ENCODE results near the gene LTO1.

The LTO1 gene

GRCh38 chr11:69643646-69644045, 31.5 kb downstream of the LTO1 start:
- no peak for TF ChIP-seq GATA2 (IDR thresholded peaks at IDR 0.05; ENCODE audit: low read depth, low read length)
- TF ChIP-seq GATA3 (IDR thresholded peaks at IDR 0.05; ENCODE audit: low read depth, low read length): no peak

DNA sequence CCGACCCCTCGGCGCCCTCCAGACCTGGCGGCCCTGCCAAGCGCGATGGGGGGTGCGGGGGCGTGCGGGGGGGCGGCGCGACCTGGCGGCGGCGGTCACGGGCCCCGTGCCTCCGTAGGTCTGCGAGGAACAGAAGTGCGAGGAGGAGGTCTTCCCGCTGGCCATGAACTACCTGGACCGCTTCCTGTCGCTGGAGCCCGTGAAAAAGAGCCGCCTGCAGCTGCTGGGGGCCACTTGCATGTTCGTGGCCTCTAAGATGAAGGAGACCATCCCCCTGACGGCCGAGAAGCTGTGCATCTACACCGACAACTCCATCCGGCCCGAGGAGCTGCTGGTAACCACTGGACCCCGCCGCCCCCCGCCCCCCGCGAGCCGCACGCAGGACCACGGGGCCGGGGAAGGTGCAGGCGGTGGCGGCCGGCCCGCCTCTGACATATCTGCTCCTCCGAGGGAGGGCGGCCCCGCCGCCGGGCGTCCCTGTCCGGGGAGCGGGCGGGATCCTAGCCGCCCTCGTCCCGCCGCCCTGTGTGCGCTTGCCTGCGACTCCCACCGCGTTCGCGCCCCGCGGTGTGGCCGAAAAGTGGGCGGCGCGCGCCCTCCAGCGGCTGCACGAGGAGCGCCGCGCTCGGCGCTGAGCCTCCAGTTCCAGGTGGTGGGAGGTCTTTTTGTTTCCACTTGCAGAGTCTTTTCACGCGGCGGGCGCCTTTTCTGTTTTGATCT, 32.1 kb downstream of the LTO1 start:
- TF ChIP-seq GATA2 (IDR thresholded peaks at IDR 0.05; ENCODE audit: low read depth, low read length) (no peak), GATA3 (IDR thresholded peaks at IDR 0.05; ENCODE audit: low read depth, low read length) (no peak)

GRCh38 chr11:69642549-69642912, 32.6 kb downstream of the LTO1 start:
- TF ChIP-seq GATA2 (IDR thresholded peaks at IDR 0.05; ENCODE audit: low read depth, low read length) (no peak), GATA3 (IDR thresholded peaks at IDR 0.05; ENCODE audit: low read depth, low read length) (no peak)

- no peak for TF ChIP-seq GATA2 (IDR thresholded peaks at IDR 0.05; ENCODE audit: low read depth, low read length)
- no peak for TF ChIP-seq GATA3 (IDR thresholded peaks at IDR 0.05; ENCODE audit: low read depth, low read length)
Observed at GRCh38 chr11:69641681-69642548, 33.2 kb downstream of the LTO1 start.

- TF ChIP-seq GATA3 (IDR thresholded peaks at IDR 0.05; ENCODE audit: low read depth, low read length) (no peak), GATA2 (IDR thresholded peaks at IDR 0.05; ENCODE audit: low read depth, low read length) (no peak)
Observed at GRCh38 chr11:69640995-69641581, 34.1 kb downstream of the LTO1 start, which contains the start of gene CCND1. TSS of gene CCND1 (plus strand) at chr11:69641156. CDS start at chr11:69641314, 158 bp downstream.

- TF ChIP-seq GATA3 (IDR thresholded peaks at IDR 0.05; ENCODE audit: low read depth, low read length) (no peak), GATA2 (IDR thresholded peaks at IDR 0.05; ENCODE audit: low read depth, low read length) (no peak)
Observed at GRCh38 chr11:69640260-69640994, 34.7 kb downstream of the LTO1 start.

DNA sequence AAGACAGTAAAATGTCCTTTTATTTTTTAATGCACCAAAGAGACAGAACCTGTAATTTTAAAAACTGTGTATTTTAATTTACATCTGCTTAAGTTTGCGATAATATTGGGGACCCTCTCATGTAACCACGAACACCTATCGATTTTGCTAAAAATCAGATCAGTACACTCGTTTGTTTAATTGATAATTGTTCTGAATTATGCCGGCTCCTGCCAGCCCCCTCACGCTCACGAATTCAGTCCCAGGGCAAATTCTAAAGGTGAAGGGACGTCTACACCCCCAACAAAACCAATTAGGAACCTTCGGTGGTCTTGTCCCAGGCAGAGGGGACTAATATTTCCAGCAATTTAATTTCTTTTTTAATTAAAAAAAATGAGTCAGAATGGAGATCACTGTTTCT, 35.3 kb downstream of the LTO1 start:
- TF ChIP-seq GATA3 (IDR thresholded peaks at IDR 0.05; ENCODE audit: low read depth, low read length) (no peak), GATA2 (IDR thresholded peaks at IDR 0.05; ENCODE audit: low read depth, low read length) (no peak)

DNA sequence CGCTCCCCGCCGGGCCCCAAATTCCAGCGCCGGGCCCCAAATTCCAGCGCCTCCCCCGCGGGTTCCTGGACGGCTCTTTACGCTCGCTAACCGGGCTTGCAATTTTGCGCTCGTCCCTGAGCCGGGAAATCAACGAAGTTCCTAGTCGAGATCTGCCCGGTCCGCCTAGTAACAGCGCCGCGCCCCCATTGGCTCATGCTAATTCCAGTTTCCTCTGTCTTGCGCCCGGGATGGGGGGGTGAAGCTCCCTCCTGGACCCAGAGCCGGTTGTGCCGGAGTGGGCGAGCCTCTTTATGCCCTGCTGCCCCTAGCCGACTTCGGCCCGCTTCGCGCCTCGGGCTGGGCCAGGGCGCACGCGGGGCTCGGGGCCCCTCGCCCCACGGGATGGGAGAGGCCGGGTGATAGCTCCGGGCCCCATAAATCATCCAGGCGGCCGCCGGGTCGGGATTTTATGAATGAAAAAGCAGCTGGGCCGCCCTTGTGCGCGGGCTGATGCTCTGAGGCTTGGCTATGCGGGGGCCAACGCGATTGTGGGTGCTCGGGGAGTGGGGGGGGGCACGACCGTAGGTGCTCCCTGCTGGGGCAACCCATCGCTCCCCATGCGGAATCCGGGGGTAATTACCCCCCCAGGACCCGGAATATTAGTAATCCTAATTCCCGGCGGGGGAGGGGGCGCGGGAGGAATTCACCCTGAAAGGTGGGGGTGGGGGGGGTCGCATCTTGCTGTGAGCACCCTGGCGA, 36.0 kb downstream of the LTO1 start:
- TF ChIP-seq GATA2 (IDR thresholded peaks at IDR 0.05; ENCODE audit: low read depth, low read length) (no peak; the same call in 1 of the 2 replicates), GATA3 (IDR thresholded peaks at IDR 0.05; ENCODE audit: low read depth, low read length) (no peak)

GRCh38 chr11:69637941-69638871, 36.9 kb downstream of the LTO1 start:
- TF ChIP-seq GATA3 (IDR thresholded peaks at IDR 0.05; ENCODE audit: low read depth, low read length) (no peak), GATA2 (IDR thresholded peaks at IDR 0.05; ENCODE audit: low read depth, low read length) (no peak)

DNA sequence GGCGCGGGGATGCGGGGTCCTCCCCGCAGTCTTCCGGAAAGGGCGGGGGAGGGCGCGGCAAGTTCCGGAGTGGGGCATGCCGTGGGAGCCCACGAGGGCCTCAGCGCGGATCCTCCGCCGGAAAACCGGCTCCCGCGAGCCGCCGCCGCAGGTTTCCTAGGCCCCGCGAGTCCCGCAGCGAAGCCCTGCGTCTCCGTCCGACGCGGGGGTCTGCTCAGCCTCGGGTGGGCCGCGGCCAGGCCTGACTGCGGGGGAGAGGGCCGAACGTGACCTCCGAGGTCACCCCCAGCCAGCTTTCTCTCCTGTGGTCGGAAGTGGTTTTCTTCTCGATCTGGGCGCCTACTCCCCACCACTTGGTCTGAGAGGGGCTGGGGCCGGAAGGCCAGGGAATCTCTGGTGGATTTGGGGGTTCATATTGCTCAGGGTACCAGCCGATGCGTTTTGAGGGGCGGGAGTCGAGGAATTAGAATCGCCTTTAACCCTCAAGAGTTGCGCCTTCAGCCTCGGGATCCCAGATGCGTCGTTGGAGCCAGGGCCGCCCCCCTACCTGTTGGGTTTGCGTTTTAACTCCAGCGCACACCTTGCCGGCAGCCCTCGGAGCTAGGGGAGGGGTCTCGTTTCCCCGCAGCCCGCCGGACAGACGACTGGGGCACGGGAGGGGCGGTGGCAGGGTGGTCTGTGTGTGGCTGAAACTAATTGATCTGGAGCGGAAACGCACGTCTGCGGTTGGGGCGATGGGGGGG, 37.8 kb downstream of the LTO1 start:
- TF ChIP-seq GATA2 (IDR thresholded peaks at IDR 0.05; ENCODE audit: low read depth, low read length): no peak
- TF ChIP-seq GATA3 (IDR thresholded peaks at IDR 0.05; ENCODE audit: low read depth, low read length): no peak

DNA sequence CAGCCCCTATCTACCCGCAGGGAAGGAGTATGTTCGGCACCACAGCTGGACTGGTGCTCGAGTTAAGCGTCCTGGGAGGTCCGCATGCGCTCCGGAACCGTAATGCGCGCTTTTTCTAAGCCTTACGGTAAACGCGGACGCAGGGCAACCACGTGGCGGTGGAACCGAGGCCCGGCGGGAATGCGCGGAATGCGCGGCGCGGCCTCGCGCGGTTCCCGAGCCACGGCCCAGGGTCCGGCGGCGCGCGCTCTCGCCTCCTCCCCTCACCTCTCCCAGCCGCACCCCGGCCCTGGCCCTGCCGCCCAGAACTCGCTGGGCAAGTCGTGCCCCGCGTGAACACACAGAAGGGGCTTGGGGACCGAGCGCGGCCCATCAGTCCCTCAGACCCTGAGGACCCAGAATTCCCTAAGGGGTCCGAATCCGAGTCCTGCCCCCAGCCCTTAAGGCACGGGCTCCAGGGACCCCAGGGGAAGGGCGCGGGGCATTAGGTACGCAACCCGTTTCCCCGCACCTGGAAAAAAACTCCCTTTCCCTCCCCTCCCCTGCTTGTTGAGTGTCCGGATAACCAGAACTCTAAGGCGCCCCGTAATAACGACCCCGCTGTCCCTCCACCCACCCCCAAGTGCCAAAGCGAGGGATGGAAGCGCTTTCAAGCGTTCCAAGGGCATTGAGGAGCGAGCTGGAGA, 38.5 kb downstream of the LTO1 start:
- no peak for TF ChIP-seq GATA3 (IDR thresholded peaks at IDR 0.05; ENCODE audit: low read depth, low read length)
- no peak for TF ChIP-seq GATA2 (IDR thresholded peaks at IDR 0.05; ENCODE audit: low read depth, low read length)

Data from SH-SY5Y (cell line).